NCI-H2196 treated with DMSO at 0.1 percent for 48 hours (cell line): Measurements from ENCODE around the gene KIF26B.

Experiments used
- DNase-seq: peaks from one replicate; lab custom pipeline; 2025; ENCODE audit not compliant: unreplicated experiment; lab: John Stamatoyannopoulos, UW

The KIF26B gene

GRCh38 chr1:245448975-245449431, 294.2 kb downstream of the KIF26B start:
- no peak for DNase-seq

DNA sequence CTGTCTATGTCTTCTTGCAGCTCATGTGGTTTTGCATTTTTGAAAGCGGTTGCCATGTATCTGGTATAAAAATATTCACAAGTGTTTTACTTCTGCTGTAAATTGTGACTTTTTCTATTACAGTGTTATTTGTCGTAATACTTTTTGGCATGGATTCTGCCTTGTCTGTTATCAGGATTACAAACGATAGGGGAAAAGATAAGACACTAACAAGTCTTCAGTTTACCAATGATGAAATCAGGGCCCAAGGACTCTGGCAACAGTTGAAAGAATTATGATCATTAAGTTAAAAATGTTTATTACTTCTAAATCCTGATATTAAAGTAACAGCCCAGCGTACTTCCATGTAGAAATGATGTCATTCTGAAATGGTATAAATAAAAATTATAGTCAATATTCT, 298.8 kb downstream of the KIF26B start:
- DNase-seq = no peak

- DNase-seq = no peak
These were observed 299.3 kb downstream of the KIF26B start for GRCh38 chr1:245454051-245454450.

DNA sequence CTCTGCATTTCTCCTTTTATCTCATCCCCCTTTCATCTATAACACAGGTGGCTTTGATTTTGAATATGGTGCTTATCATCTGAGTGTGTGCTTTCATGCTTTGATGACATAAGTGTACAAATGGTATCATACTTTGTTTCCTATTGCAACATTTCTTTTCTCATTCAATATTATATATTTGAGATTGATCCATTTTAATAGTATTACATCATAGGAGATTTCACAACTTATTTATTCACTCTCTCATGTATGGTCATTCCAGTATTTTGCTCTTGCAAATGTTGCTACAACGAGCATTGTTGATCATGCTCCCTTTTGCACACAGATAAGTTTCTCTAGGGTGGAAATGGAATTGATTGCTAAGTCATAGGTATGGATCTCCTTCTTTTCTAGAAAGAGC, 302.8 kb downstream of the KIF26B start:
- DNase-seq = no peak

DNA sequence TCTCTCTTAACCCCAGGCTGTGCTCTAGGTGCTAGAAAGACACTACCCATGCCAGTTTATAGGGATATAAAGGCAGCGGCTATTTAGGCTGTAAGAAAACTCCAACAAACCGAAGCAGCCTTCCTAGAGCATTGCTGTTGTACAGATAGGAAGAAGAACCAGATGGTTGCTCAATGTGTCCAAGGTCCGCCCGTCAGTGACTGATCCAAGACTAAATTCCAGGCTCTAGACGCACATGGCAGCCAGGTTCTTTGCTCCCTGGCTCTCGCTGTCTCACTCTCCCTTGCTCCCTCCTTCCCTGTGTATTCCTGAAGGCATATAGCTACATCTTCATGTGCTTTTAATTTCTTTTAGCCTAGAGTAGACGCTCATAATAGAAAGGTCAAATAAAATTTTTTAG, 303.4 kb downstream of the KIF26B start:
- DNase-seq = no peak

GRCh38 chr1:245458761-245459174, 304.0 kb downstream of the KIF26B start:
- DNase-seq = no peak

DNA sequence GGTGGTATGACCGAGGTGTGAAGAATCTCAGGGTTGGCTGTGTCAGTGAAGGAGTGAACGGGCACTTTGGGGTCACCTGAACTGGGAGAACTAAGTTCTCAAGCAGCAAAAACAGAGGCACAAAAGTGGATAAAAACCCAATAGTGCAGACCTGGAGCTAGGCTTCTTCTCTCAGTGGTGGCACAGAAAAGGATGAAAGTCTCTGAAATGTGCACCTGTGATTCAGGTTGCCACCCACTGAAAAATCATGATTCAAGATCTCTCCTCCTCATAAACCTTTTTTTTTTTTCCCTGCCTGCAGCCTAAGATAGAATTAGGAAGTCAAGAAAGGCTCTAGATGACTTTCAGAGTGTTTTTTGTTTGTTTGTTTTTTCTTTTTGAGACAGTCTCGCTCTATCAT, 304.8 kb downstream of the KIF26B start:
- DNase-seq = no peak

GRCh38 chr1:245461681-245462080, 306.9 kb downstream of the KIF26B start:
- DNase-seq = no peak

DNA sequence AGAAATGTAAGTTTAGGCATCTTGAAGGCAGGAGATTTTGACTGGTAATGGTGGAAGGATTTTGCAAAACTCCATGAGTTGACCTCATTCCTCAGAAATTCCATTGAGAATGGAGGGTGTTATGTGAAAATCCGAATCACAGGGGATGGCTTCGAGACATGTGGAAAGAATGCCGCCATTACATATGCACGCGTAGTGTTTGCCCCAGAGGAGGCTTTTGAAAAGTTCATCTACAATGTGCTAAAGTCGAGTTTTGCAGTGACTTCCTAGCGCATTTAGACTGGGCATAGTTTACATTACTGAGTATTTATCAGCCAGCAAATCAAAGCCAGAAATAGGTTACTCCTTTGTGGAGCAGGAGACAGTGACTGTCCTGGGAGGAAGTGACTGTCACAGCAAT, 307.4 kb downstream of the KIF26B start:
- no peak for DNase-seq

DNA sequence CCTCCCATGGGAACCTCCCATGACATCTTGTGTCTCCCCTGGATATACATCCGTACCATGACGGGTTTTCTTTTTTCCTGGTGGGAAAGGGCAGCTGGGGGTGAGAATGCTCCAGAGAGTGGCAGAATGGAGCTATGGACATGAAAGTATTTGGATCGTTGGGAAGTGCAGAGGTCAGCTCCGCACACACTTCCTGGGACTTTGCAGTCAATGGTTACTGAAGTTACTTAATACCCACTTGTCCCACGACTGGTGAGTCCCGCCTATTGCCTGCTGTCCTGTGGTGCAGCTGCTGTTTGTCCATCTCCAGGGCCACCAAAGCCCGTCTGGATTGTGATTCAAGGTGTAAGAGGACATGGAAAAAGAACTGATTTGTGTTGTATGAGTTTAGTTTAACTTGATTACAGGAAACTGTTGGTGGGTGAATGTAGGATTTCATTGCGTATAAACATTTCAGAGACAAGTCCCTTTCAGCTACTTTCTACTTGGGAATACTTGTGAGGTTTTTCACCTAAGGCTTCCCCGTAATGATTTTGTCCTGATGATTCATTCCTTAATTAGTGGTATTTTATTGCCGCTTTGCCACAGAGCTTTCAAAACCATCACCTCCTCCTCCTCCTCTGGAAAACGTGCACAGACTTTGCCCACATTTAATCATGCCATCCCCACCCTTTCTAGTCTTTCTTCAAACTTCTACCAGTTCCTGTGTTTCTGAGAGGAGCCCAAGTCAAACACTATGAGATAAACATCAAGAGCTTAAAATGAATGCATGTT, 308.8 kb downstream of the KIF26B start:
- DNase-seq = no peak

DNA sequence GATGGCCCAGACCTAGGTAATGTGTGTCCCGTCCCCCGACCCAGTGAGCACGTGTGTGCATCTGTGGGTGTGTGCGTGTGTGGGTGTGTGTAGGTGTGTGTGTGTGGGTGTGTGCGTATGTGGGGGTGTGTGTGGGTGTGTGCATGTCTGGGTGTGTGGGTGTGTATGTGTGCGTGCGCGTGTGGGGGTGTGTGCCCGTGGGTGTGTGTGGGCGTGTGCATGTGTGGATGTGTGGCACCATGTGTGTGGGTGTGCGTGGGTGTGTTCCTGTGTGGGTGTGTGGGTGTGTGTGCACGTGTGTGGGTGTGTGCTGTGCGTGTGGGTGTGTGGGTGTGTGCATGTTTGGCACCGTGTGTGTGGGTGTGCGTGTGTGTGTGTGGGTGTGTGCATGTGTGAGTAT, 309.5 kb downstream of the KIF26B start:
- DNase-seq = no peak

- no peak for DNase-seq
These were observed 310.9 kb downstream of the KIF26B start for GRCh38 chr1:245465666-245466065.

- DNase-seq = no peak
These were observed 311.5 kb downstream of the KIF26B start for GRCh38 chr1:245466261-245466660.

DNA sequence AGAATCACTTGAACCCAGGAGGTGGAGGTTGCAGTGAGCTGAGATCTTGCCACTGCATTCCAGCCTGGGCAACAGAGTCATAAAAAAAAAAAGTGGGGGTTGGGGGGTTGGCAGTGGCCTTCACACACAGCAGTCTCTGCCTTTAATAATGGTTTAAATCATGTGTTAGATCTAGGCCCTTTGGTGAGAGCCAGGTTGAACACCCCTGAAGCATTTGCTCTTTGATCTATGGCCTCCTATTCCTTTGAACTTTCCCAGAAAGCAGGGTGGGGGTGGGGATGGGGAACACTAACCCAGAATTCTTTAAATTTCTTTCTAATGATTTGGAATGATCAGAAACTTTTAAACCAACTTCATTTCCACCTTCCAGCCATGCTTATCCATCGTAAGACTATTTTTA, 313.0 kb downstream of the KIF26B start:
- DNase-seq = no peak

- DNase-seq = no peak
These were observed 314.2 kb downstream of the KIF26B start for GRCh38 chr1:245469006-245469405.

- DNase-seq = no peak
These were observed 314.9 kb downstream of the KIF26B start for GRCh38 chr1:245469734-245470133.

- DNase-seq = no peak
These were observed 320.3 kb downstream of the KIF26B start for GRCh38 chr1:245475126-245475525.

GRCh38 chr1:245475961-245476516, 321.3 kb downstream of the KIF26B start:
- DNase-seq = no peak

- no peak for DNase-seq
These were observed 323.2 kb downstream of the KIF26B start for GRCh38 chr1:245477941-245478340.

GRCh38 chr1:245480393-245481120, 325.8 kb downstream of the KIF26B start:
- no peak for DNase-seq

GRCh38 chr1:245481261-245481660, 326.5 kb downstream of the KIF26B start:
- DNase-seq = no peak

DNA sequence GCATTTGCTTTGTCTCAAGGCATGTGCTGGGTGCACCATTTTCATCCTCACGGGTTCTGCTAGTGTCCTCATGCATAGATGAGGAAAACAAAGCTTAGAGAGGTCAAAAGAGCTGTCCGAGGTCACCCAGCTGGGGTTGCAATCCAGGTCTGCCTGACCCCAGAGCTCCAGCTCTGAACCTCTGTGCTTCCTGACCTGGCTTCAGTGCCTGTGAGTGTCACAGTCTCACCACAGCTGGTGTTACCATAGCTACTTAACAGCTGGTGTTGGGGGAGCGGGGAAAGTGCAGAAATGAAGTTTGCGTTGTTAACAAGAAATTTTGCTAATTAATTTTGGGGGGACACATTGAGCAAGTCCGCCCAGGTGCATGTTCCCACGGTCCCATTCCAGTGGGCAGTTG, 328.5 kb downstream of the KIF26B start:
- DNase-seq = no peak
